Kidney (tissue), 14 donors: ENCODE results near the gene ATG9A. TPM values are rescaled to one million over a fixed set of nuclear protein-coding genes. Genes with fewer than 3 reads are reported as not detected.
A peak's percentile ranks its signal among the peaks of the same experiment; 100 is the strongest.

Experiments used
- DNase-seq, 5 donors: peaks; one replicate each; pipeline ENCODE4 v3.0.0-alpha.2; 2013 to 2020
- FAIRE-seq: peaks from 2 replicates; lab custom pipeline; 2012; peaks lifted over from hg19 to GRCh38; lab: Jason Lieb, UNC
- H3K27ac ChIP-seq, 2 donors: one replicate each; pipeline ENCODE4 v1.7.0; 2013; ENCODE audit warnings: low read depth in 2 of 2, low read length in 2 of 2, inconsistent platforms in 1 of 2
- H3K27me3 ChIP-seq: one replicate; pipeline ENCODE4 v1.7.1; 2013; ENCODE audit warnings: low read length, inconsistent platforms; ENCODE audit not compliant: control insufficient read depth, insufficient read depth
- H3K36me3 ChIP-seq, 3 donors: one replicate each; pipeline versions ENCODE4 v1.7.0 to v1.7.1; 2013; ENCODE audit warnings: low read length in 3 of 3, control low read depth in 1 of 3, inconsistent platforms in 1 of 3; ENCODE audit not compliant: insufficient read depth in 3 of 3, control insufficient read depth in 2 of 3
- H3K4me1 ChIP-seq, 3 donors: one replicate each; pipeline versions ENCODE4 v1.7.0 to v1.7.1; 2013; ENCODE audit warnings: low read length in 3 of 3, inconsistent platforms in 1 of 3, low read depth in 1 of 3; ENCODE audit not compliant: control insufficient read depth in 2 of 3, insufficient read depth in 2 of 3
- H3K4me3 ChIP-seq, 3 donors: one replicate each; pipeline versions ENCODE4 v1.7.0 to v1.8.1; 2013; ENCODE audit warnings: low read length in 3 of 3, control low read depth in 1 of 3, inconsistent platforms in 1 of 3
- H3K9ac ChIP-seq, 3 donors: one replicate each; pipeline versions ENCODE4 v1.7.0 to v1.7.1; 2013; ENCODE audit warnings: low read length in 3 of 3, control low read depth in 1 of 3, inconsistent platforms in 1 of 3
- H3K9me3 ChIP-seq, 3 donors: one replicate each; pipeline versions ENCODE4 v1.7.0 to v1.7.1; 2013; ENCODE audit warnings: low read length in 3 of 3, control low read depth in 1 of 3, inconsistent platforms in 1 of 3; ENCODE audit not compliant: control insufficient read depth in 2 of 3, insufficient read depth in 1 of 3
- CTCF ChIP-seq: IDR thresholded peaks from 3 replicates; pipeline ENCODE4 v1.5.1; 2012; ENCODE audit warnings: mild to moderate bottlenecking, moderate library complexity, borderline replicate concordance; ENCODE audit not compliant: insufficient read depth; ENCODE audit errors: extremely low read depth
- intact Hi-C: fragments of 100-400 bp; cut with DNase I; formaldehyde crosslinking; loops from one replicate; pipeline ENCODE4 v1.11.1; 2022
- polyA plus RNA-seq: library from polyadenylated mRNA; stranded (reverse); fragments of 350-450 nt; fragmentation: Illumina TruSeq; extraction: RNeasy Lipid Tissue Mini Kit (QIAGEN cat#74804); gene quantifications from one replicate; pipeline ENCODE4 v1.2.3, GENCODE V29; 2014; ENCODE audit warnings: low read depth, low replicate concordance; ENCODE audit not compliant: insufficient read depth
- total RNA-seq: library from RNA; stranded (reverse); fragmentation: NEBNext Ultra II Directional; extraction: Animal tissue kit (Norgen Biotek cat#: 25700); gene quantifications from one replicate; pipeline ENCODE4 v1.2.1, GENCODE V29; 2021
- donor health status: control.
- donor health status: control.
- donor health status: control.
- donor health status: control.
- donor health status: control.
- donor health status: DM: yes; HTN: yes; CAD: no.
- donor health status: Normal renal cell carcinoma (clear cell type).

ATG9A gene
- total and polyA plus RNA-seq, 2 donors from 2014 or later, result 24.0 to 41.5 TPM

- Histone ChIP-seq H3K4me3 (no peak overlapping the region), H3K4me1 (peaks cover 0 to 14% (median 13%) of the 10 kb centered on the region in 3 donors), H3K9me3 (no peaks in the 10 kb centered on the region), H3K27me3 (no peaks in the 10 kb centered on the region), H3K27ac (no peak overlapping the region), H3K36me3 (peaks cover 10 to 44% (median 39%) of the 10 kb centered on the region in 3 donors), H3K9ac (no peak overlapping the region)
- intact Hi-C loops, result no loop called here
- no peak for DNase-seq
- no peak for FAIRE-seq
- TF ChIP-seq CTCF, result no peak
Observed at GRCh38 chr2:219181531-219181930, 47.9 kb downstream of the ATG9A start.

GRCh38 chr2:219180961-219181360, 48.5 kb downstream of the ATG9A start:
- Histone ChIP-seq H3K27me3 (no peaks in the 10 kb centered on the region), H3K27ac (no peak overlapping the region), H3K36me3 (peaks cover 10 to 44% (median 39%) of the 10 kb centered on the region in 3 donors), H3K9ac (no peak overlapping the region), H3K9me3 (no peaks in the 10 kb centered on the region), H3K4me1 (peaks cover under 1 to 16% (median 14%) of the 10 kb centered on the region in 3 donors), H3K4me3 (no peak overlapping the region)
- intact Hi-C loops, result no loop called here
- no peak for DNase-seq
- FAIRE-seq, result no peak
- no peak for TF ChIP-seq CTCF

GRCh38 chr2:219179601-219180465, 49.6 kb downstream of the ATG9A start:
- no peak for TF ChIP-seq CTCF
- DNase-seq, result no peak
- FAIRE-seq, result no peak
- peak overlapping the region in 1 of 3 donors; percentile 90 for H3K4me3 ChIP-seq
- no peak overlapping the region for H3K9ac ChIP-seq
- intact Hi-C loops, result no loop called here
- no peaks in the 10 kb centered on the region for H3K9me3 ChIP-seq
- peaks cover 11 to 47% (median 40%) of the 10 kb centered on the region in 3 donors for H3K36me3 ChIP-seq
- peaks cover 5 to 23% (median 20%) of the 10 kb centered on the region in 3 donors for H3K4me1 ChIP-seq
- no peaks in the 10 kb centered on the region for H3K27me3 ChIP-seq
- no peak overlapping the region for H3K27ac ChIP-seq
